HepG2 (cell line): ENCODE data around the gene CXCR2.

Experiments
- CHD2 ChIP-seq: IDR thresholded peaks from 2 replicates; pipeline ENCODE4 v1.6.1; 2011; ENCODE audit warnings: low read depth, low read length, improper control_type of control experiment
- EP300 ChIP-seq, 3 experiments: sonication (generic) in 1 of 3; formaldehyde crosslinking in 1 of 3; IDR thresholded peaks; 2 replicates each; pipeline versions ENCODE4 v1.5.1 to v1.6.1; 2011 to 2020; ENCODE audit warnings: low read depth in 2 of 3, low read length in 2 of 3, borderline replicate concordance in 1 of 3, improper control_type of control experiment in 1 of 3, mild to moderate bottlenecking in 1 of 3, missing genetic modification reagents in 1 of 3, moderate library complexity in 1 of 3
- SMARCC2 ChIP-seq: fragments of 450-650 bp; IDR thresholded peaks from 2 replicates; pipeline ENCODE4 v1.6.1; 2017; ENCODE audit warnings: antibody characterized with exemption, mild to moderate bottlenecking

- TF ChIP-seq EP300 (IDR thresholded peaks at IDR 0.05; ENCODE audit: low read depth in 2 of 2, low read length in 2 of 2) (no peak), EP300 (CRISPR knock-in tag; IDR thresholded peaks at IDR 0.05; ENCODE audit: borderline replicate concordance) (no peak), SMARCC2 (no peak), CHD2 (no peak)
Measured at GRCh38 chr2:218127929-218128455, 2.2 kb downstream of the CXCR2 start.
